ENCODE measurements around the gene TRAM2. TPM values are rescaled to one million over a fixed set of nuclear protein-coding genes. Genes with fewer than 3 reads are reported as not detected.
A peak's percentile ranks its signal among the peaks of the same experiment; 100 is the strongest.

TRAM2 gene
- total RNA-seq, 1 donor from 2014 or later = 320 TPM

GRCh38 chr6:52495922-52496321 is 80.9 kb downstream of the TRAM2 start:
- H3K27ac Mint-ChIP-seq (ENCODE audit: unreplicated experiment) = no peak overlapping the region
- peaks cover 58% of the 10 kb centered on the region for H3K4me1 Mint-ChIP-seq (ENCODE audit: unreplicated experiment)
- peaks cover 45% of the 10 kb centered on the region for H3K36me3 Mint-ChIP-seq (ENCODE audit: unreplicated experiment)
- no peaks in the 10 kb centered on the region for H3K9me3 Mint-ChIP-seq (ENCODE audit: unreplicated experiment)
- TF ChIP-seq, protein P1, sequence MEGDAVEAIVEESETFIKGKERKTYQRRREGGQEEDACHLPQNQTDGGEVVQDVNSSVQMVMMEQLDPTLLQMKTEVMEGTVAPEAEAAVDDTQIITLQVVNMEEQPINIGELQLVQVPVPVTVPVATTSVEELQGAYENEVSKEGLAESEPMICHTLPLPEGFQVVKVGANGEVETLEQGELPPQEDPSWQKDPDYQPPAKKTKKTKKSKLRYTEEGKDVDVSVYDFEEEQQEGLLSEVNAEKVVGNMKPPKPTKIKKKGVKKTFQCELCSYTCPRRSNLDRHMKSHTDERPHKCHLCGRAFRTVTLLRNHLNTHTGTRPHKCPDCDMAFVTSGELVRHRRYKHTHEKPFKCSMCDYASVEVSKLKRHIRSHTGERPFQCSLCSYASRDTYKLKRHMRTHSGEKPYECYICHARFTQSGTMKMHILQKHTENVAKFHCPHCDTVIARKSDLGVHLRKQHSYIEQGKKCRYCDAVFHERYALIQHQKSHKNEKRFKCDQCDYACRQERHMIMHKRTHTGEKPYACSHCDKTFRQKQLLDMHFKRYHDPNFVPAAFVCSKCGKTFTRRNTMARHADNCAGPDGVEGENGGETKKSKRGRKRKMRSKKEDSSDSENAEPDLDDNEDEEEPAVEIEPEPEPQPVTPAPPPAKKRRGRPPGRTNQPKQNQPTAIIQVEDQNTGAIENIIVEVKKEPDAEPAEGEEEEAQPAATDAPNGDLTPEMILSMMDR (IDR thresholded peaks at IDR 0.05) = no peak
- no peak overlapping the region for H3K4me3 Mint-ChIP-seq (ENCODE audit: unreplicated experiment)
- no peak for DNase-seq (ENCODE audit: extremely low spot score, unreplicated experiment)
- H3K27me3 Mint-ChIP-seq (ENCODE audit: unreplicated experiment) = no peaks in the 10 kb centered on the region

DNA sequence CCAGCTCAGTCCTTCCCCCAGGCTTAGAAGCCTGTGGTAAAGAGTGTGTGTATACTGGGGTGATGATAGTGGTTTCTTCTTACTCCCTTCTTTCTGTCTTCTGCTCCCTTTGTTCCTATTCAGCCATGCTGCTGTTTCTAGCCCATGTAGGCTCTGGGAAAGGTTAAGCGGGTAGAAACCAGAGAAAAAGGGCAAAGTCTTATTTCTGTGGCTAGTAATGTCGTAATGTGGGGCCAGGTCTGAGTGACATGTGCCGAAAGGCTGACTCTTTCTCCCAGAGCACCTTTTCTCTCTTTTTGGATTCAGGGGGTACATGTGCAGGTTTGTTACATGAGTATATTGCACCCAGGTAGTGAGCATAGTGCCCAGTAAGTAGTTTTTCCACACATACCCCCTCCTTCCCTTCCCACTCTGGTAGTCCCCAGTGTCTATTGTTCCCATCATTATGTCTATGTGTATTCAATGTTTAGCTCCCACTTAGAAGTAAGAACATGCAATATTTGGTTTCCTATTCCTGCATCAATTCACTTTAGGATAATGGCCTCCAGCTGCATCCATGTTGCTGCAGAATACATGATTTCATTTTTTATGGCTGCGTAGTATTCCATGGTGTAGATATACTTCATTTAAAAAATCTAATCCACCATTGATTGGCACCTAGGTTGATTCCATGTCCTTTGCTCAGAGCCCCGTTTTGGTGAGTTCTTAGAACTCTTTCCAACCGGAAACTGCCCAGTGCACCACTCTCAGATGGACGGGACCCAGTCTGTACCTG is 82.4 kb downstream of the TRAM2 start:
- DNase-seq (ENCODE audit: extremely low spot score, unreplicated experiment) = no peak
- Mint-ChIP-seq H3K4me1 (ENCODE audit: unreplicated experiment) (peaks cover 52% of the 10 kb centered on the region), H3K9me3 (ENCODE audit: unreplicated experiment) (no peaks in the 10 kb centered on the region), H3K4me3 (ENCODE audit: unreplicated experiment) (no peak overlapping the region), H3K27me3 (ENCODE audit: unreplicated experiment) (no peaks in the 10 kb centered on the region), H3K36me3 (ENCODE audit: unreplicated experiment) (peaks cover 37% of the 10 kb centered on the region), H3K27ac (ENCODE audit: unreplicated experiment) (peak overlapping the region; percentile 61)
- TF ChIP-seq, protein P1 (IDR thresholded peaks at IDR 0.05) = no peak

DNA sequence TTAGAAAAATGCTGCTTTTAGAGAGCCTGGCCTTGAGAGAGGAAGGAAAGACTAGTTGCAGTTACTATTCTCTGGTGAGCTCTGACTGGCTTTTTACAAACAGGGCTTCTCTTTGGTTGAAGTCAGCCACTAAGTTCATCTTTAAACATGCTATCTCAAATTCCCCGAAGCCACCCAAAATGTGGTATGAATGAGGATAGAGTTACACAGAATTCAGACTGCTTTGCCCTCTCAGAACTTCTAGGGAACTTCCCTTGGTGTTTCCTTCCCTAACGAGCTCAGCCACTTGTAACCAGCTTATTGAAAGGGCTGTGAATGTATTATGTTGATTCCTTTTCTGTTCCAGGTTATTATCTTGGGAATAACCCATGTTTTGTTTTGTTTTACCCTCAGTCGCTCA is 83.2 kb downstream of the TRAM2 start:
- Mint-ChIP-seq H3K27ac (ENCODE audit: unreplicated experiment) (peak overlapping the region; percentile 61), H3K4me3 (ENCODE audit: unreplicated experiment) (no peak overlapping the region), H3K27me3 (ENCODE audit: unreplicated experiment) (no peaks in the 10 kb centered on the region), H3K9me3 (ENCODE audit: unreplicated experiment) (no peaks in the 10 kb centered on the region), H3K36me3 (ENCODE audit: unreplicated experiment) (peaks cover 37% of the 10 kb centered on the region), H3K4me1 (ENCODE audit: unreplicated experiment) (peaks cover 44% of the 10 kb centered on the region)
- TF ChIP-seq, protein P1 (IDR thresholded peaks at IDR 0.05) = no peak
- DNase-seq (ENCODE audit: extremely low spot score, unreplicated experiment) = no peak

GRCh38 chr6:52491203-52492069 is 85.4 kb downstream of the TRAM2 start:
- H3K27ac Mint-ChIP-seq (ENCODE audit: unreplicated experiment) = peak overlapping the region; percentile 27
- peaks cover 19% of the 10 kb centered on the region for H3K36me3 Mint-ChIP-seq (ENCODE audit: unreplicated experiment)
- peaks cover 34% of the 10 kb centered on the region for H3K4me1 Mint-ChIP-seq (ENCODE audit: unreplicated experiment)
- no peak overlapping the region for H3K4me3 Mint-ChIP-seq (ENCODE audit: unreplicated experiment)
- TF ChIP-seq, protein P1 (IDR thresholded peaks at IDR 0.05) = no peak
- no peak for DNase-seq (ENCODE audit: extremely low spot score, unreplicated experiment)
- H3K27me3 Mint-ChIP-seq (ENCODE audit: unreplicated experiment) = no peaks in the 10 kb centered on the region
- H3K9me3 Mint-ChIP-seq (ENCODE audit: unreplicated experiment) = no peaks in the 10 kb centered on the region

DNA sequence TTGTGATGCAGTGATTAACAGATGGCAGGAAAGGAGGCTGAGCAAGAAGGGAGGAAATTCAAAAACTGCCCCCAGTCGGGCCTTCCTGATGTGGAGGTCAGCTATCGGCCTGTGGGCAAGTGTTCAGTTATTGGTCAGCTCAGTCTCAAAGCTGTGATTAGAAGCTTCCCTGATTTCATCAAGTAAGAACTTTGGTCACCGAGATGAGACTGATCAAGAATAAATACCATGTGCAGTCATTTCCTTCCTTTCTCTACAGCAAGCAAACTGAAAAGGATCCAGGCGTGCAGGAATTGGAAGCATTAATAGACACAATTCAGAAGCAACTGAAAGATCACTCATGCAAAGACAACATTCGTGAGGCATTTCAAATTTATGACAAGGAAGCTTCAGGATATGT is 87.0 kb downstream of the TRAM2 start:
- peaks cover 9% of the 10 kb centered on the region for H3K36me3 Mint-ChIP-seq (ENCODE audit: unreplicated experiment)
- H3K27ac Mint-ChIP-seq (ENCODE audit: unreplicated experiment) = peak overlapping the region; percentile 5
- peaks cover 27% of the 10 kb centered on the region for H3K4me1 Mint-ChIP-seq (ENCODE audit: unreplicated experiment)
- no peak for DNase-seq (ENCODE audit: extremely low spot score, unreplicated experiment)
- no peak overlapping the region for H3K4me3 Mint-ChIP-seq (ENCODE audit: unreplicated experiment)
- H3K27me3 Mint-ChIP-seq (ENCODE audit: unreplicated experiment) = no peaks in the 10 kb centered on the region
- H3K9me3 Mint-ChIP-seq (ENCODE audit: unreplicated experiment) = no peaks in the 10 kb centered on the region
- TF ChIP-seq, protein P1 (IDR thresholded peaks at IDR 0.05) = no peak
